Kidney (tissue), 14 donors: ENCODE results near the gene WDR48. TPM values are rescaled to one million over a fixed set of nuclear protein-coding genes. Genes with fewer than 3 reads are reported as not detected.

Experiments
- DNase-seq, 5 donors: peaks; one replicate each; pipeline ENCODE4 v3.0.0-alpha.2; 2013 to 2020
- FAIRE-seq: peaks from 2 replicates; lab custom pipeline; 2012; peaks lifted over from hg19 to GRCh38; lab: Jason Lieb, UNC
- H3K27ac ChIP-seq, 2 donors: one replicate each; pipeline ENCODE4 v1.7.0; 2013; ENCODE audit warnings: low read depth in 2 of 2, low read length in 2 of 2, inconsistent platforms in 1 of 2
- H3K27me3 ChIP-seq: one replicate; pipeline ENCODE4 v1.7.1; 2013; ENCODE audit warnings: low read length, inconsistent platforms; ENCODE audit not compliant: control insufficient read depth, insufficient read depth
- H3K36me3 ChIP-seq, 3 donors: one replicate each; pipeline versions ENCODE4 v1.7.0 to v1.7.1; 2013; ENCODE audit warnings: low read length in 3 of 3, control low read depth in 1 of 3, inconsistent platforms in 1 of 3; ENCODE audit not compliant: insufficient read depth in 3 of 3, control insufficient read depth in 2 of 3
- H3K4me1 ChIP-seq, 3 donors: one replicate each; pipeline versions ENCODE4 v1.7.0 to v1.7.1; 2013; ENCODE audit warnings: low read length in 3 of 3, inconsistent platforms in 1 of 3, low read depth in 1 of 3; ENCODE audit not compliant: control insufficient read depth in 2 of 3, insufficient read depth in 2 of 3
- H3K4me3 ChIP-seq, 3 donors: one replicate each; pipeline versions ENCODE4 v1.7.0 to v1.8.1; 2013; ENCODE audit warnings: low read length in 3 of 3, control low read depth in 1 of 3, inconsistent platforms in 1 of 3
- H3K9ac ChIP-seq, 3 donors: one replicate each; pipeline versions ENCODE4 v1.7.0 to v1.7.1; 2013; ENCODE audit warnings: low read length in 3 of 3, control low read depth in 1 of 3, inconsistent platforms in 1 of 3
- H3K9me3 ChIP-seq, 3 donors: one replicate each; pipeline versions ENCODE4 v1.7.0 to v1.7.1; 2013; ENCODE audit warnings: low read length in 3 of 3, control low read depth in 1 of 3, inconsistent platforms in 1 of 3; ENCODE audit not compliant: control insufficient read depth in 2 of 3, insufficient read depth in 1 of 3
- intact Hi-C: fragments of 100-400 bp; cut with DNase I; formaldehyde crosslinking; loops from one replicate; pipeline ENCODE4 v1.11.1; 2022
- polyA plus RNA-seq: library from polyadenylated mRNA; stranded (reverse); fragments of 350-450 nt; fragmentation: Illumina TruSeq; extraction: RNeasy Lipid Tissue Mini Kit (QIAGEN cat#74804); gene quantifications from one replicate; pipeline ENCODE4 v1.2.3, GENCODE V29; 2014; ENCODE audit warnings: low read depth, low replicate concordance; ENCODE audit not compliant: insufficient read depth
- total RNA-seq: library from RNA; stranded (reverse); fragmentation: NEBNext Ultra II Directional; extraction: Animal tissue kit (Norgen Biotek cat#: 25700); gene quantifications from one replicate; pipeline ENCODE4 v1.2.1, GENCODE V29; 2021
- TF ChIP-seq, protein P1 (sequence below): IDR thresholded peaks from 3 replicates; pipeline ENCODE4 v1.5.1; 2012; ENCODE audit warnings: mild to moderate bottlenecking, moderate library complexity, borderline replicate concordance; ENCODE audit not compliant: insufficient read depth; ENCODE audit errors: extremely low read depth
- donor health status: control.
- donor health status: control.
- donor health status: control.
- donor health status: control.
- donor health status: control.
- donor health status: DM: yes; HTN: yes; CAD: no.
- donor health status: Normal renal cell carcinoma (clear cell type).

Gene WDR48
- total and polyA plus RNA-seq, 2 donors from 2014 or later = 21.0 to 48.3 TPM

DNA sequence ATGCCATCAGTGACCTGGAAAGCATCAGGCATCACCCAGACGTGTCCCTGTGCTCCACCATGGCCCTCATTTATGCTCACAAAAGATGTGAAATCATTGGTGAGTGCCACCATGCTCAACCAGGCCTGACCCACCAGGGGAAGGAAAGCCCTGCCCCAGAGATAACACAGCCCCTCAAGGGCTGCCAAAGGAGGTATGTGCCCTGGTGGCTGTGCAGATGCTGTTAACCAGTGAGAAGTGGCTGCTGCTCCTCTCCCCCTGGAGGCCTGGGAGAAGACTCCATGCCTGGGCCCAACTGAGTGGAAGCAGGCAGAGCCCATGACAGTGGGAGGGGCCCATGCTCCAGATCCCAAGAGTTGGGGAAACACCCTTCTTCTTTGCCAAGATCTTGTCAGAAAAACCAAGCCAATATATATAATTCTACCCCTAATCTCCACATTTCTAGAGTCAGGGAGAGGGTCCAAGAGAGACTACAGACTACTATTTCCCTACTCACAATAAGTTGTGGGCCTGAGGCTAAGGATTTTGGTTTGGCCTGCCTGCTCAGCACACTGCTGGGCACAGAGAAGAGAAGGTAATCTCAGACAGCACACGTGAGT lies 58.3 kb downstream of the WDR48 start:
- intact Hi-C loops = no loop called here
- TF ChIP-seq, protein P1, sequence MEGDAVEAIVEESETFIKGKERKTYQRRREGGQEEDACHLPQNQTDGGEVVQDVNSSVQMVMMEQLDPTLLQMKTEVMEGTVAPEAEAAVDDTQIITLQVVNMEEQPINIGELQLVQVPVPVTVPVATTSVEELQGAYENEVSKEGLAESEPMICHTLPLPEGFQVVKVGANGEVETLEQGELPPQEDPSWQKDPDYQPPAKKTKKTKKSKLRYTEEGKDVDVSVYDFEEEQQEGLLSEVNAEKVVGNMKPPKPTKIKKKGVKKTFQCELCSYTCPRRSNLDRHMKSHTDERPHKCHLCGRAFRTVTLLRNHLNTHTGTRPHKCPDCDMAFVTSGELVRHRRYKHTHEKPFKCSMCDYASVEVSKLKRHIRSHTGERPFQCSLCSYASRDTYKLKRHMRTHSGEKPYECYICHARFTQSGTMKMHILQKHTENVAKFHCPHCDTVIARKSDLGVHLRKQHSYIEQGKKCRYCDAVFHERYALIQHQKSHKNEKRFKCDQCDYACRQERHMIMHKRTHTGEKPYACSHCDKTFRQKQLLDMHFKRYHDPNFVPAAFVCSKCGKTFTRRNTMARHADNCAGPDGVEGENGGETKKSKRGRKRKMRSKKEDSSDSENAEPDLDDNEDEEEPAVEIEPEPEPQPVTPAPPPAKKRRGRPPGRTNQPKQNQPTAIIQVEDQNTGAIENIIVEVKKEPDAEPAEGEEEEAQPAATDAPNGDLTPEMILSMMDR = no peak
- H3K4me1 ChIP-seq = peaks cover 0 to 17% (median 9%) of the 10 kb centered on the region in 3 donors
- H3K27me3 ChIP-seq = no peaks in the 10 kb centered on the region
- no peak overlapping the region for H3K27ac ChIP-seq
- H3K9me3 ChIP-seq = no peaks in the 10 kb centered on the region
- H3K9ac ChIP-seq = no peak overlapping the region
- no peak overlapping the region for H3K4me3 ChIP-seq
- DNase-seq (no peak), FAIRE-seq (no peak)
- peaks cover 0 to 7% (median 2%) of the 10 kb centered on the region in 3 donors for H3K36me3 ChIP-seq

DNA sequence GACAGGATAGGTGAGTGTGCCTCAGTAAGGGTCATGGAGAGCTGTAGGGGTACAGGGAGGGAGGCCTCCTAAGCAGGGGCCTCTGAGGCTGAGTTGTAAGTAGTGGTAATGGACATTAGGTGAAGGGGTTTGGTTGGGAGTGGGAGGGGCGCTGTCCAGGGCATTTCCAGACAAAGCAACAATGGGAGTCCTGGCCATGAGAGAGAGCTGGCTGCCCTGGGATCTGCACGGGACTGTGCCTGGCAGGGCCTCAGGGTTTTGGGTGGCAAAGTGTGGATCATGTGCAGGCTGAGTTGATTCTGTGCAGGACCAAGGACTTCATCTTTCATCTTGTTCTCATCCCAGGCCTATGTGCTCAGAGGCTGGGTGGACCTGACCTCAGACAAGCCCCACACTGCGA lies 60.3 kb downstream of the WDR48 start:
- Histone ChIP-seq H3K9me3 (no peaks in the 10 kb centered on the region), H3K4me3 (no peak overlapping the region), H3K27me3 (no peaks in the 10 kb centered on the region), H3K36me3 (peaks cover 0 to 7% (median 2%) of the 10 kb centered on the region in 3 donors), H3K4me1 (peaks cover 0 to 6% (median 0%) of the 10 kb centered on the region in 3 donors), H3K27ac (no peak overlapping the region), H3K9ac (no peak overlapping the region)
- intact Hi-C loops = no loop called here
- FAIRE-seq (no peak), DNase-seq (no peak)
- TF ChIP-seq, protein P1 = no peak

DNA sequence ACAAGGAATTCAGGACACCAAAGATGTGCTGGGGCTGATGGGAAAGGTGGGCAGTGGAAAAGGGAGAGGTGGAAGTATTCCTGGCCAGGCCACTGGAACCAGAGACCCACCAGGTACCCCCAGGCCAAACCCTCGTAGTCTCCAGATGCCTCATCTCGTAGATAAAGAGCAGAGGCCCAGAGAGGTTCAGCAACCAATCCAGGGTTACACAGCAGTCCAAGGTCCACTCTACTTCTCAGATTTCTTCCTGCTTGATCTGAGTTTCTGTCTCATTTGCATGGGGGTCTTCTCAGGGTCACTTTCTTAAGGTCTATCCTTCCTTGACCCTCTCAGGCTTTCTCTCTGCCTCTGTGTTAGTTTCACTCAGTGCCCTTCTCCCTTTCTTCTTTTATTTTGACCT lies 60.7 kb downstream of the WDR48 start:
- intact Hi-C loops = no loop called here
- H3K4me3 ChIP-seq = no peak overlapping the region
- H3K9me3 ChIP-seq = no peaks in the 10 kb centered on the region
- no peak overlapping the region for H3K9ac ChIP-seq
- FAIRE-seq (no peak), DNase-seq (no peak)
- peaks cover 0 to 7% (median 2%) of the 10 kb centered on the region in 3 donors for H3K36me3 ChIP-seq
- H3K4me1 ChIP-seq = peaks cover 0 to 6% (median 0%) of the 10 kb centered on the region in 3 donors
- TF ChIP-seq, protein P1 = no peak
- H3K27ac ChIP-seq = no peak overlapping the region
- no peaks in the 10 kb centered on the region for H3K27me3 ChIP-seq
